AG04449 (cell line): Measurements from ENCODE around the gene XRCC1.

ENCODE experiments used
- CTCF ChIA-PET: fragments of 350-600 bp; formaldehyde crosslinking; extraction: SDS; loops from one replicate; lab custom pipeline; 2021; ENCODE audit warnings: antibody characterized with exemption; lab: Yijun Ruan, JAX
- POLR2A ChIA-PET: fragments of 400-600, 350-600 bp; formaldehyde crosslinking; extraction: SDS; loops from one replicate; lab custom pipeline; 2020; ENCODE audit warnings: antibody characterized with exemption, inconsistent platforms; lab: Yijun Ruan, JAX
- DNase-seq: peaks from one replicate; pipeline ENCODE4 v3.0.0-alpha.2; 2010; ENCODE audit warnings: low read depth, low spot score
- H3K4me3 ChIP-seq: 2 replicates; pipeline ENCODE4 v1.5.1; 2011; ENCODE audit warnings: low read depth, mild to moderate bottlenecking, control low read depth, low read length
- CTCF ChIP-seq: IDR thresholded peaks from one replicate; pipeline ENCODE4 v1.5.1; 2011; ENCODE audit warnings: mild to moderate bottlenecking, moderate library complexity, low read length, control low read depth, inconsistent platforms; ENCODE audit not compliant: insufficient read depth; ENCODE audit errors: missing control alignments

XRCC1 gene

GRCh38 chr19:43596842-43597461 lies 21.6 kb upstream of the XRCC1 start:
- TF ChIP-seq CTCF, result no peak
- ChIA-PET CTCF (interaction anchor here (0.9 to 4.9 kb wide), 11 partner anchors 9 to 216 kb away, joined by 3 to 68 read pairs (median 5); no protein-coding TSS in a partner anchor), POLR2A (interaction anchor here (0.7 to 1.7 kb wide), 5 partner anchors 9 to 904 kb away, joined by 3 to 6 read pairs (median 3); partner anchors contain the start of gene ZNF180)
- peak overlapping the region; percentile 79 for H3K4me3 ChIP-seq
- DNase-seq, result no peak

GRCh38 chr19:43595999-43596841 lies 20.9 kb upstream of the XRCC1 start, which contains the start of the genes IRGQ and ZNF576:
TSS of gene IRGQ (minus strand) at chr19:43596134. CDS start at chr19:43595338, 796 bp downstream.
TSS of gene ZNF576 (plus strand) at chr19:43596595. CDS start at chr19:43597109, 514 bp downstream.
- CTCF ChIA-PET, result interaction anchor here (0.9 to 4.9 kb wide), 12 partner anchors 10 to 216 kb away, joined by 3 to 68 read pairs (median 5); no protein-coding TSS in a partner anchor
- DNase-seq, result peak; percentile 90
- TF ChIP-seq CTCF, result no peak
- peak within 1 kb of the TSS; percentile 79 for H3K4me3 ChIP-seq
- POLR2A ChIA-PET, result interaction anchor here (0.6 to 1.7 kb wide), 6 partner anchors 10 to 79 kb away, joined by 3 to 6 read pairs (median 4); no protein-coding TSS in a partner anchor

- CTCF ChIA-PET, result interaction anchor here (1.4 to 4.9 kb wide), 15 partner anchors 12 to 217 kb away, joined by 3 to 68 read pairs (median 7); no protein-coding TSS in a partner anchor
- no peak for DNase-seq
- H3K4me3 ChIP-seq, result peak overlapping the region; percentile 76
- TF ChIP-seq CTCF, result no peak
- POLR2A ChIA-PET, result interaction anchor here (0.6 to 1.7 kb wide), 4 partner anchors 11 to 80 kb away, joined by 3 to 6 read pairs (median 4); no protein-coding TSS in a partner anchor
Measured at GRCh38 chr19:43595605-43595998, 20.3 kb upstream of the XRCC1 start.

- peak overlapping the region; percentile 76 for H3K4me3 ChIP-seq
- no peak for DNase-seq
- ChIA-PET CTCF (interaction anchor here (0.7 to 4.9 kb wide), 32 partner anchors 9 to 1639 kb away, joined by 3 to 68 read pairs (median 5); partner anchors contain the start of genes ETHE1, PINLYP, XRCC1 and ZNF575), POLR2A (interaction anchor here (0.5 to 1.7 kb wide), 4 partner anchors 20 to 99 kb away, joined by 4 read pairs; partner anchors contain the start of gene XRCC1)
- peak; percentile 92 for TF ChIP-seq CTCF
Measured at GRCh38 chr19:43594710-43595604, 19.6 kb upstream of the XRCC1 start.

GRCh38 chr19:43594081-43594697 lies 18.9 kb upstream of the XRCC1 start:
- ChIA-PET CTCF (interaction anchor here (0.7 to 4.9 kb wide), 33 partner anchors 10 to 1638 kb away, joined by 3 to 68 read pairs (median 5); partner anchors contain the start of genes ETHE1, PINLYP, XRCC1 and ZNF575), POLR2A (interaction anchor here (0.5 to 1.0 kb wide), 3 partner anchors 19 to 98 kb away, joined by 4 read pairs; partner anchors contain the start of gene XRCC1)
- no peak for TF ChIP-seq CTCF
- peak overlapping the region; percentile 76 for H3K4me3 ChIP-seq
- no peak for DNase-seq
